H9 (cell line): ENCODE data around the gene SLC16A10. TPM values are rescaled to one million over a fixed set of nuclear protein-coding genes. Genes with fewer than 3 reads are reported as not detected.

Experiments used
- DNase-seq: peaks from one replicate; pipeline ENCODE4 v3.0.0-alpha.2; 2017
- H2AFZ ChIP-seq: one replicate; pipeline ENCODE4 v1.6.1; 2013; ENCODE audit warnings: mild to moderate bottlenecking, low read length, control low read depth, moderate library complexity
- H2AK5ac ChIP-seq: 2 replicates; pipeline ENCODE4 v1.6.1; 2013; ENCODE audit warnings: low read length, control low read depth, mixed read lengths; ENCODE audit not compliant: insufficient read length
- H2BK120ac ChIP-seq: one replicate; pipeline ENCODE4 v1.6.1; 2013; ENCODE audit warnings: low read depth, mild to moderate bottlenecking, low read length, control low read depth, inconsistent platforms; ENCODE audit not compliant: poor library complexity, severe bottlenecking
- H2BK12ac ChIP-seq: 2 replicates; pipeline ENCODE4 v1.6.1; 2013; ENCODE audit warnings: low read length, control low read depth, mixed read lengths, low read depth; ENCODE audit not compliant: insufficient read length
- H2BK15ac ChIP-seq: 2 replicates; pipeline ENCODE4 v1.6.1; 2013; ENCODE audit warnings: low read depth, low read length, control low read depth
- H2BK20ac ChIP-seq: one replicate; pipeline ENCODE4 v1.6.1; 2013; ENCODE audit warnings: low read depth, mild to moderate bottlenecking, low read length, control low read depth, inconsistent platforms; ENCODE audit not compliant: poor library complexity, severe bottlenecking
- H2BK5ac ChIP-seq: 2 replicates; pipeline ENCODE4 v1.6.1; 2013; ENCODE audit warnings: low read length, control low read depth, mixed read lengths; ENCODE audit not compliant: insufficient read length
- H3K14ac ChIP-seq: 2 replicates; pipeline ENCODE4 v1.6.1; 2013; ENCODE audit warnings: low read length, control low read depth; ENCODE audit not compliant: insufficient read depth
- H3K18ac ChIP-seq: 2 replicates; pipeline ENCODE4 v1.6.1; 2013; ENCODE audit warnings: low read depth, mild to moderate bottlenecking, mixed read lengths, low read length, control low read depth; ENCODE audit not compliant: insufficient read length
- H3K23ac ChIP-seq: 2 replicates; pipeline ENCODE4 v1.6.1; 2013; ENCODE audit warnings: low read length, control low read depth, mixed read lengths, low read depth; ENCODE audit not compliant: insufficient read length
- H3K23me2 ChIP-seq: 2 replicates; pipeline ENCODE4 v1.6.1; 2013; ENCODE audit warnings: low read depth, mild to moderate bottlenecking, mixed read lengths, low read length, control low read depth; ENCODE audit not compliant: insufficient read length, poor library complexity, severe bottlenecking
- H3K27ac ChIP-seq: 2 replicates; pipeline ENCODE4 v1.5.1; 2013; ENCODE audit warnings: low read length, control low read depth, mixed read lengths, low read depth; ENCODE audit not compliant: insufficient read length
- H3K27me3 ChIP-seq: 2 replicates; pipeline ENCODE4 v1.6.1; 2013; ENCODE audit warnings: low read length, control low read depth, inconsistent platforms; ENCODE audit not compliant: insufficient read depth
- H3K4ac ChIP-seq: 2 replicates; pipeline ENCODE4 v1.6.1; 2013; ENCODE audit warnings: low read depth, mild to moderate bottlenecking, control low read depth, inconsistent platforms, low read length, moderate library complexity
- H3K4me1 ChIP-seq: 2 replicates; pipeline ENCODE4 v1.6.1; 2013; ENCODE audit warnings: low read length, control low read depth, inconsistent platforms; ENCODE audit not compliant: insufficient read depth
- H3K4me2 ChIP-seq: 2 replicates; pipeline ENCODE4 v1.6.1; 2013; ENCODE audit warnings: low read length, control low read depth, mixed read lengths; ENCODE audit not compliant: insufficient read length, insufficient read depth
- H3K56ac ChIP-seq: 2 replicates; pipeline ENCODE4 v1.6.1; 2013; ENCODE audit warnings: low read depth, mild to moderate bottlenecking, mixed read lengths, low read length, control low read depth; ENCODE audit not compliant: insufficient read length
- H3K79me1 ChIP-seq: 2 replicates; pipeline ENCODE4 v1.6.1; 2013; ENCODE audit warnings: low read depth, mild to moderate bottlenecking, moderate library complexity, low read length, control low read depth, inconsistent platforms; ENCODE audit not compliant: insufficient read depth, poor library complexity, severe bottlenecking
- H3K79me2 ChIP-seq: 2 replicates; pipeline ENCODE4 v1.6.1; 2013; ENCODE audit warnings: low read length, control low read depth, inconsistent platforms; ENCODE audit not compliant: insufficient read depth
- H3K9ac ChIP-seq: 2 replicates; pipeline ENCODE4 v1.6.1; 2013; ENCODE audit warnings: low read length, control low read depth, mixed read lengths; ENCODE audit not compliant: insufficient read length; ENCODE audit errors: extremely low read depth
- H3K9me3 ChIP-seq: one replicate; pipeline ENCODE4 v1.6.1; 2013; ENCODE audit warnings: low read depth, low read length, inconsistent platforms; ENCODE audit not compliant: control insufficient read depth
- H3T11ph ChIP-seq: one replicate; pipeline ENCODE4 v1.6.1; 2013; ENCODE audit warnings: mild to moderate bottlenecking, low read length, control low read depth, inconsistent platforms
- H4K20me1 ChIP-seq: one replicate; pipeline ENCODE4 v1.6.1; 2013; ENCODE audit not compliant: control insufficient read depth, insufficient read length, insufficient read depth
- H4K5ac ChIP-seq: 2 replicates; pipeline ENCODE4 v1.6.1; 2013; ENCODE audit warnings: low read depth, mild to moderate bottlenecking, mixed read lengths, low read length, control low read depth; ENCODE audit not compliant: insufficient read length
- H4K8ac ChIP-seq: replicated peaks from 2 replicates; pipeline ENCODE4 v1.6.1; 2013; ENCODE audit warnings: low read length, control low read depth, mixed read lengths, low read depth; ENCODE audit not compliant: insufficient read length
- H4K91ac ChIP-seq: 2 replicates; pipeline ENCODE4 v1.6.1; 2013; ENCODE audit warnings: low read depth, mild to moderate bottlenecking, moderate library complexity, mixed read lengths, low read length, control low read depth; ENCODE audit not compliant: insufficient read length
- H3K27ac Mint-ChIP-seq, 3 experiments: 2 replicates in 2 of 3; 3 replicates in 1 of 3; pipeline ENCODE4 v1.8.0; 2020 to 2021; ENCODE audit warnings: mixed read lengths in 3 of 3, mild to moderate bottlenecking in 1 of 3, moderate library complexity in 1 of 3
- H3K27me3 Mint-ChIP-seq: 2 replicates; pipeline ENCODE4 v1.8.0; 2021; ENCODE audit warnings: low read depth, mild to moderate bottlenecking, moderate library complexity, mixed read lengths
- H3K36me3 Mint-ChIP-seq, 3 experiments: 2 replicates in 2 of 3; 3 replicates in 1 of 3; pipeline ENCODE4 v1.8.0; 2020 to 2021; ENCODE audit warnings: low read depth in 3 of 3, mixed read lengths in 3 of 3; ENCODE audit not compliant: insufficient read depth in 1 of 3
- H3K4me1 Mint-ChIP-seq, 2 experiments: 2 replicates each; pipeline ENCODE4 v1.8.0; 2020; ENCODE audit warnings: mixed read lengths in 2 of 2
- H3K4me3 Mint-ChIP-seq, 2 experiments: 2 replicates in 1 of 2; 3 replicates in 1 of 2; pipeline ENCODE4 v1.8.0; 2020 to 2021; ENCODE audit warnings: mild to moderate bottlenecking in 2 of 2, mixed read lengths in 2 of 2, moderate library complexity in 1 of 2
- H3K9me3 Mint-ChIP-seq, 2 experiments: 2 replicates in 1 of 2; 3 replicates in 1 of 2; pipeline ENCODE4 v1.8.0; 2020; ENCODE audit warnings: mild to moderate bottlenecking in 2 of 2, mixed read lengths in 2 of 2, moderate library complexity in 1 of 2
- WGBS: extraction: QIAGEN DNeasy Blood & Tissue Kit; methylation state at CpG from one replicate; pipeline ENCODE4 v1.1.7; 2013; ENCODE audit warnings: missing lambda C conversion rate, low lambda C conversion rate, mixed read lengths; ENCODE audit not compliant: insufficient read length; ENCODE audit errors: extremely low coverage; 5-methylcytosine and 5-hydroxymethylcytosine counted together
- total RNA-seq: library from RNA; stranded (reverse); gene quantifications from 2 replicates; pipeline ENCODE4 v1.2.1, GENCODE V29; 2021
- TF ChIP-seq, protein P1 (sequence below): fragments of 200-600 bp; sonication (generic); conservative IDR thresholded peaks from 3 replicates; pipeline ENCODE4 v1.8.0; 2021; ENCODE audit warnings: antibody characterized with exemption, mild to moderate bottlenecking

The SLC16A10 gene
- total RNA-seq, 1 experiment from 2014 or later, result 11.4 TPM

DNA sequence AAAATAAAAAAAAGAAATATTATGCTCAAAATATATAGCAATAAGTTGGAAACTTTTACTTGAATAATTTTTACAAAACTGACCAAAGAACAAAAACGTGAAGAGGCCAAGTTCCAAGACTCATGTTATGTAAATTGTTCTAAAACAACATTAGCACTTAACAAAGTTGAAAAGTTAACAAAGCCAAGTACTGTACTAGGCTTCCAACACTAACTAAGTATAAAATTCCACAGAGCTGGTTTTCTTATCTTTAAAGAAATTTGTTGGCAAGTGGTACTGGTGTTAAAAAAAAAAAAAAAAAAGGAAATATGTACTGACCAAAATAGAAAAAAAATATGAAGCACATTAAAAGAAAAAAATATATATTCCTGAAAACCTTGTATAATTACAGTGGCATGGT lies 127.8 kb downstream of the SLC16A10 start:
- Histone ChIP-seq H3K79me2 (no peaks in the 10 kb centered on the region), H4K20me1 (no peaks in the 10 kb centered on the region), H3K23me2 (no peaks in the 10 kb centered on the region), H2BK120ac (no peak overlapping the region), H2BK12ac (no peak overlapping the region), H2BK20ac (no peak overlapping the region), H3K4me1 (no peaks in the 10 kb centered on the region), H3K9me3 (no peaks in the 10 kb centered on the region), H3K27ac (no peak overlapping the region), H2BK5ac (no peak overlapping the region), H3K27me3 (no peaks in the 10 kb centered on the region), H3K56ac (no peak overlapping the region), H3K18ac (no peak overlapping the region), H3T11ph (no peak overlapping the region), H4K91ac (no peak overlapping the region), H2AFZ (no peak overlapping the region), H2AK5ac (no peak overlapping the region), H3K79me1 (no peaks in the 10 kb centered on the region), H3K4ac (no peak overlapping the region), H4K5ac (no peak overlapping the region), H3K23ac (no peak overlapping the region), H3K14ac (no peak overlapping the region), H4K8ac (no peak overlapping the region), H3K4me2 (no peak overlapping the region), H3K9ac (no peak overlapping the region), H2BK15ac (no peak overlapping the region)
- no peaks in the 10 kb centered on the region for H3K36me3 Mint-ChIP-seq
- TF ChIP-seq, protein P1, sequence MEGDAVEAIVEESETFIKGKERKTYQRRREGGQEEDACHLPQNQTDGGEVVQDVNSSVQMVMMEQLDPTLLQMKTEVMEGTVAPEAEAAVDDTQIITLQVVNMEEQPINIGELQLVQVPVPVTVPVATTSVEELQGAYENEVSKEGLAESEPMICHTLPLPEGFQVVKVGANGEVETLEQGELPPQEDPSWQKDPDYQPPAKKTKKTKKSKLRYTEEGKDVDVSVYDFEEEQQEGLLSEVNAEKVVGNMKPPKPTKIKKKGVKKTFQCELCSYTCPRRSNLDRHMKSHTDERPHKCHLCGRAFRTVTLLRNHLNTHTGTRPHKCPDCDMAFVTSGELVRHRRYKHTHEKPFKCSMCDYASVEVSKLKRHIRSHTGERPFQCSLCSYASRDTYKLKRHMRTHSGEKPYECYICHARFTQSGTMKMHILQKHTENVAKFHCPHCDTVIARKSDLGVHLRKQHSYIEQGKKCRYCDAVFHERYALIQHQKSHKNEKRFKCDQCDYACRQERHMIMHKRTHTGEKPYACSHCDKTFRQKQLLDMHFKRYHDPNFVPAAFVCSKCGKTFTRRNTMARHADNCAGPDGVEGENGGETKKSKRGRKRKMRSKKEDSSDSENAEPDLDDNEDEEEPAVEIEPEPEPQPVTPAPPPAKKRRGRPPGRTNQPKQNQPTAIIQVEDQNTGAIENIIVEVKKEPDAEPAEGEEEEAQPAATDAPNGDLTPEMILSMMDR, result no peak
- H3K4me3 Mint-ChIP-seq, result no peak overlapping the region
- no peak for DNase-seq
- no peaks in the 10 kb centered on the region for H3K9me3 Mint-ChIP-seq
- H3K27me3 Mint-ChIP-seq, result no peaks in the 10 kb centered on the region
- H3K4me1 Mint-ChIP-seq, result peaks cover 6 to 21% of the 10 kb centered on the region in 2 experiments
- WGBS, result no CpG with 5 or more reads among the region's 1 CpG
- no peak overlapping the region for H3K27ac Mint-ChIP-seq
